HepG2 (cell line): ENCODE results near the gene NRL. TPM values are rescaled to one million over a fixed set of nuclear protein-coding genes. Genes with fewer than 3 reads are reported as not detected.

Source experiments
- FOXO1 ChIP-seq: sonication (generic); formaldehyde crosslinking; IDR thresholded peaks from 2 replicates; pipeline ENCODE4 v1.4.0; 2020; ENCODE audit warnings: missing genetic modification reagents
- GATAD1 ChIP-seq: IDR thresholded peaks from 2 replicates; pipeline ENCODE4 v1.6.1; 2016; ENCODE audit warnings: missing genetic modification reagents, missing compliant biosample characterization
- KLF15 ChIP-seq: sonication (generic); formaldehyde crosslinking; IDR thresholded peaks from 2 replicates; pipeline ENCODE4 v1.8.1; 2023; ENCODE audit warnings: borderline replicate concordance, mild to moderate bottlenecking, inconsistent platforms, missing genetic modification reagents, mixed read lengths
- MLLT10 ChIP-seq: sonication (generic); formaldehyde crosslinking; IDR thresholded peaks from 2 replicates; pipeline ENCODE4 v1.4.0; 2020; ENCODE audit warnings: missing genetic modification reagents
- RCOR2 ChIP-seq: IDR thresholded peaks from 2 replicates; pipeline ENCODE4 v1.6.1; 2016; ENCODE audit warnings: missing biosample characterization, missing genetic modification reagents
- SP2 ChIP-seq: sonication (generic); formaldehyde crosslinking; IDR thresholded peaks from 2 replicates; pipeline ENCODE4 v1.5.1; 2020; ENCODE audit warnings: mild to moderate bottlenecking, missing genetic modification reagents
- SP4 ChIP-seq: sonication (generic); formaldehyde crosslinking; IDR thresholded peaks from 2 replicates; pipeline ENCODE4 v1.8.1; 2023; ENCODE audit warnings: mild to moderate bottlenecking, missing genetic modification reagents
- TARDBP ChIP-seq: sonication (generic); formaldehyde crosslinking; IDR thresholded peaks from 2 replicates; pipeline ENCODE4 v1.8.0; 2022; ENCODE audit warnings: mild to moderate bottlenecking, missing genetic modification reagents
- TRAFD1 ChIP-seq: sonication (generic); formaldehyde crosslinking; IDR thresholded peaks from 2 replicates; pipeline ENCODE4 v1.5.1; 2020; ENCODE audit warnings: missing genetic modification reagents, mild to moderate bottlenecking, borderline replicate concordance
- ZFP36 ChIP-seq: fragments of 150-350 bp; IDR thresholded peaks from 2 replicates; pipeline ENCODE4 v1.6.1; 2018; ENCODE audit warnings: borderline replicate concordance, low read length, low read depth; ENCODE audit not compliant: partially characterized antibody
- ZNF136 ChIP-seq: sonication (generic); formaldehyde crosslinking; IDR thresholded peaks from 2 replicates; pipeline ENCODE4 v1.8.1; 2022; ENCODE audit warnings: low read depth, mild to moderate bottlenecking, moderate library complexity, missing genetic modification reagents
- ZNF367 ChIP-seq: sonication (generic); formaldehyde crosslinking; IDR thresholded peaks from 2 replicates; pipeline ENCODE4 v1.4.0; 2020; ENCODE audit warnings: missing genetic modification reagents, borderline replicate concordance
- ZNF781 ChIP-seq: sonication (generic); formaldehyde crosslinking; IDR thresholded peaks from 2 replicates; pipeline ENCODE4 v1.5.1; 2020; ENCODE audit warnings: borderline replicate concordance, mild to moderate bottlenecking, missing genetic modification reagents; ENCODE audit errors: not compliant biosample characterization
- polyA plus RNA-seq, 8 experiments: library from polyadenylated mRNA; depleted of rRNA in 3 of 8; stranded (reverse) in 7 of 8; unstranded in 1 of 8; fragments of >200 nt; fragmentation: Illumina TruSeq in 4 of 8; extraction: Trizol in 4 of 8; gene quantifications; 2 replicates each; pipeline versions ENCODE4 v1.2.1 to v1.2.3, GENCODE V29; 2011 to 2016; ENCODE audit warnings: low read depth in 4 of 8, missing spikeins in 1 of 8, mixed read lengths in 1 of 8; ENCODE audit not compliant: insufficient read depth in 1 of 8
- total RNA-seq, 5 experiments: library from RNA; depleted of rRNA; stranded (reverse); fragments of >200 nt; fragmentation: Illumina TruSeq; extraction: Trizol; gene quantifications; 2 replicates each; pipeline ENCODE4 v1.2.3, GENCODE V29; 2016; ENCODE audit warnings: low read depth in 1 of 5
- TF ChIP-seq, protein P1 (sequence below): sonication (generic); formaldehyde crosslinking; IDR thresholded peaks from 2 replicates; pipeline ENCODE4 v1.4.0; 2020; ENCODE audit warnings: mild to moderate bottlenecking, missing genetic modification reagents, borderline replicate concordance
- TF ChIP-seq, protein P2 (sequence below): sonication (generic); formaldehyde crosslinking; IDR thresholded peaks from 2 replicates; pipeline ENCODE4 v1.4.0; 2020; ENCODE audit warnings: mild to moderate bottlenecking, missing genetic modification reagents
- TF ChIP-seq, protein P3 (sequence below): sonication (generic); formaldehyde crosslinking; IDR thresholded peaks from 2 replicates; pipeline ENCODE4 v1.4.0; 2020; ENCODE audit warnings: low read depth, mild to moderate bottlenecking, missing genetic modification reagents
- TF ChIP-seq, protein P4 (sequence below): sonication (generic); formaldehyde crosslinking; IDR thresholded peaks from 2 replicates; pipeline ENCODE4 v1.4.0; 2020; ENCODE audit warnings: missing genetic modification reagents

NRL gene
- total and polyA plus RNA-seq, 2 of the 13 experiments (the other 11 are each of a cell fraction or from before 2014, with no cell fraction given) = 2.5 to 4.7 TPM

DNA sequence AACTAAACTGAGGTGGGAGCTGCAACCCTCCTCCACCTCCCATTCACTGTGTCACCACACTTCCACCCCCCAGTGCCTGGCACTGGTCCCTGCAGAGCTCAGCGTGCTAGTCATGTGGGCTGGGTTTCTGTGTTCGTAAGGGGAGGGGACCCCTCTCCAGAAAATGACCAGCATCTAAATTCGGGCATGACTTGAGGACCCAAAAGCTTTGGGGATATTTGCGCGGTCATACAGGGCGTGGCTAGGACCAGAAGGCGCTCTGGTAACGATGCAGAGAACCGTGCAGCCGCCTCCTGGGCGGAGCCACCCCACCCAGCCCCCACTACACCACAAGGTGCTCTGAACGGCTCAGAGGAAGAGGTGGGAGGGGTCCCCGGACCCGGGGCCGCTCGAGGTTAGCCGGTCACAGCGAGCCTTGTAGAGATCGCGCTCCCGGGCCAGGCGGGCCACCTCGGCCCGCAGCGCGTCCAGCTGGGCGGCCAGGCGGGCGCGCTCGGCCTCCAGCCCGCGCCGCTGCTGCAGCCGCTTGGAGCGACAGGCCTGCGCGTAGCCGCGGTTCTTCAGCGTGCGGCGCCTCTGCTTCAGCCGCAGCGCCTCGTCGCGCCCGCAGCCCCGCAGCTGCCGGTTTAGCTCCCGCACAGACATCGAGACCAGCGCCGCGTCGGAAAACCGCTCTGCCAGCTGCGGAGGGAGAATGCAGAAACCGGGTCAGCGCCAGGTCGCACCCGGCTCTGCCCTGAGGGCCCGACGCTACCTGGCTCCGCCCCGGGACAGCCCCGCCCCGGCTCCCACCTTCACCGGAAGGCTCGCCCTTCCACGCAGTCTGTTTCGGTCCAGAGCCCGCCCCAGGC lies 33.6 kb downstream of the NRL start (continued):
- TF ChIP-seq ZNF367 = no peak
- no peak for TF ChIP-seq TARDBP (CRISPR knock-in tag)
- TF ChIP-seq, protein P1, sequence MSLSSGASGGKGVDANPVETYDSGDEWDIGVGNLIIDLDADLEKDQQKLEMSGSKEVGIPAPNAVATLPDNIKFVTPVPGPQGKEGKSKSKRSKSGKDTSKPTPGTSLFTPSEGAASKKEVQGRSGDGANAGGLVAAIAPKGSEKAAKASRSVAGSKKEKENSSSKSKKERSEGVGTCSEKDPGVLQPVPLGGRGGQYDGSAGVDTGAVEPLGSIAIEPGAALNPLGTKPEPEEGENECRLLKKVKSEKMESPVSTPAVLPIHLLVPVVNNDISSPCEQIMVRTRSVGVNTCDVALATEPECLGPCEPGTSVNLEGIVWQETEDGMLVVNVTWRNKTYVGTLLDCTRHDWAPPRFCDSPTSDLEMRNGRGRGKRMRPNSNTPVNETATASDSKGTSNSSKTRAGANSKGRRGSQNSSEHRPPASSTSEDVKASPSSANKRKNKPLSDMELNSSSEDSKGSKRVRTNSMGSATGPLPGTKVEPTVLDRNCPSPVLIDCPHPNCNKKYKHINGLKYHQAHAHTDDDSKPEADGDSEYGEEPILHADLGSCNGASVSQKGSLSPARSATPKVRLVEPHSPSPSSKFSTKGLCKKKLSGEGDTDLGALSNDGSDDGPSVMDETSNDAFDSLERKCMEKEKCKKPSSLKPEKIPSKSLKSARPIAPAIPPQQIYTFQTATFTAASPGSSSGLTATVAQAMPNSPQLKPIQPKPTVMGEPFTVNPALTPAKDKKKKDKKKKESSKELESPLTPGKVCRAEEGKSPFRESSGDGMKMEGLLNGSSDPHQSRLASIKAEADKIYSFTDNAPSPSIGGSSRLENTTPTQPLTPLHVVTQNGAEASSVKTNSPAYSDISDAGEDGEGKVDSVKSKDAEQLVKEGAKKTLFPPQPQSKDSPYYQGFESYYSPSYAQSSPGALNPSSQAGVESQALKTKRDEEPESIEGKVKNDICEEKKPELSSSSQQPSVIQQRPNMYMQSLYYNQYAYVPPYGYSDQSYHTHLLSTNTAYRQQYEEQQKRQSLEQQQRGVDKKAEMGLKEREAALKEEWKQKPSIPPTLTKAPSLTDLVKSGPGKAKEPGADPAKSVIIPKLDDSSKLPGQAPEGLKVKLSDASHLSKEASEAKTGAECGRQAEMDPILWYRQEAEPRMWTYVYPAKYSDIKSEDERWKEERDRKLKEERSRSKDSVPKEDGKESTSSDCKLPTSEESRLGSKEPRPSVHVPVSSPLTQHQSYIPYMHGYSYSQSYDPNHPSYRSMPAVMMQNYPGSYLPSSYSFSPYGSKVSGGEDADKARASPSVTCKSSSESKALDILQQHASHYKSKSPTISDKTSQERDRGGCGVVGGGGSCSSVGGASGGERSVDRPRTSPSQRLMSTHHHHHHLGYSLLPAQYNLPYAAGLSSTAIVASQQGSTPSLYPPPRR = no peak
- no peak for TF ChIP-seq ZNF781 (CRISPR knock-in tag)
- TF ChIP-seq RCOR2 (CRISPR knock-in tag) = no peak
- TF ChIP-seq SP2 (CRISPR knock-in tag) = no peak
- TF ChIP-seq GATAD1 (CRISPR knock-in tag) = no peak
- TF ChIP-seq FOXO1 (CRISPR knock-in tag) = peak; percentile 36; the same call in 1 of the 2 replicates
- TF ChIP-seq, protein P2, sequence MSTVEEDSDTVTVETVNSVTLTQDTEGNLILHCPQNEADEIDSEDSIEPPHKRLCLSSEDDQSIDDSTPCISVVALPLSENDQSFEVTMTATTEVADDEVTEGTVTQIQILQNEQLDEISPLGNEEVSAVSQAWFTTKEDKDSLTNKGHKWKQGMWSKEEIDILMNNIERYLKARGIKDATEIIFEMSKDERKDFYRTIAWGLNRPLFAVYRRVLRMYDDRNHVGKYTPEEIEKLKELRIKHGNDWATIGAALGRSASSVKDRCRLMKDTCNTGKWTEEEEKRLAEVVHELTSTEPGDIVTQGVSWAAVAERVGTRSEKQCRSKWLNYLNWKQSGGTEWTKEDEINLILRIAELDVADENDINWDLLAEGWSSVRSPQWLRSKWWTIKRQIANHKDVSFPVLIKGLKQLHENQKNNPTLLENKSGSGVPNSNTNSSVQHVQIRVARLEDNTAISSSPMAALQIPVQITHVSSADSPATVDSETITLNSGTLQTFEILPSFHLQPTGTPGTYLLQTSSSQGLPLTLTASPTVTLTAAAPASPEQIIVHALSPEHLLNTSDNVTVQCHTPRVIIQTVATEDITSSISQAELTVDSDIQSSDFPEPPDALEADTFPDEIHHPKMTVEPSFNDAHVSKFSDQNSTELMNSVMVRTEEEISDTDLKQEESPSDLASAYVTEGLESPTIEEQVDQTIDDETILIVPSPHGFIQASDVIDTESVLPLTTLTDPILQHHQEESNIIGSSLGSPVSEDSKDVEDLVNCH = no peak
- TF ChIP-seq SP4 (CRISPR knock-in tag) = peak; percentile 46; the same call in 1 of the 2 replicates
- no peak for TF ChIP-seq MLLT10 (CRISPR knock-in tag)
- no peak for TF ChIP-seq ZNF136 (CRISPR knock-in tag)
- no peak for TF ChIP-seq ZFP36
- TF ChIP-seq, protein P3, sequence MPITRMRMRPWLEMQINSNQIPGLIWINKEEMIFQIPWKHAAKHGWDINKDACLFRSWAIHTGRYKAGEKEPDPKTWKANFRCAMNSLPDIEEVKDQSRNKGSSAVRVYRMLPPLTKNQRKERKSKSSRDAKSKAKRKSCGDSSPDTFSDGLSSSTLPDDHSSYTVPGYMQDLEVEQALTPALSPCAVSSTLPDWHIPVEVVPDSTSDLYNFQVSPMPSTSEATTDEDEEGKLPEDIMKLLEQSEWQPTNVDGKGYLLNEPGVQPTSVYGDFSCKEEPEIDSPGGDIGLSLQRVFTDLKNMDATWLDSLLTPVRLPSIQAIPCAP (CRISPR knock-in tag) = no peak
- TF ChIP-seq KLF15 = peak; percentile 63; the same call in 1 of the 2 replicates
- TF ChIP-seq TRAFD1 (CRISPR knock-in tag) = no peak
- TF ChIP-seq, protein P4, sequence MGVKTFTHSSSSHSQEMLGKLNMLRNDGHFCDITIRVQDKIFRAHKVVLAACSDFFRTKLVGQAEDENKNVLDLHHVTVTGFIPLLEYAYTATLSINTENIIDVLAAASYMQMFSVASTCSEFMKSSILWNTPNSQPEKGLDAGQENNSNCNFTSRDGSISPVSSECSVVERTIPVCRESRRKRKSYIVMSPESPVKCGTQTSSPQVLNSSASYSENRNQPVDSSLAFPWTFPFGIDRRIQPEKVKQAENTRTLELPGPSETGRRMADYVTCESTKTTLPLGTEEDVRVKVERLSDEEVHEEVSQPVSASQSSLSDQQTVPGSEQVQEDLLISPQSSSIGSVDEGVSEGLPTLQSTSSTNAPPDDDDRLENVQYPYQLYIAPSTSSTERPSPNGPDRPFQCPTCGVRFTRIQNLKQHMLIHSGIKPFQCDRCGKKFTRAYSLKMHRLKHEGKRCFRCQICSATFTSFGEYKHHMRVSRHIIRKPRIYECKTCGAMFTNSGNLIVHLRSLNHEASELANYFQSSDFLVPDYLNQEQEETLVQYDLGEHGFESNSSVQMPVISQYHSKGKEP (CRISPR knock-in tag) = no peak
